ENCODE data around the gene FAR2. TPM values are rescaled to one million over a fixed set of nuclear protein-coding genes. Genes with fewer than 3 reads are reported as not detected.

The FAR2 gene
- total and polyA plus RNA-seq, 4 donors, result 7.1 to 14.4 (median 11.2) TPM

DNA sequence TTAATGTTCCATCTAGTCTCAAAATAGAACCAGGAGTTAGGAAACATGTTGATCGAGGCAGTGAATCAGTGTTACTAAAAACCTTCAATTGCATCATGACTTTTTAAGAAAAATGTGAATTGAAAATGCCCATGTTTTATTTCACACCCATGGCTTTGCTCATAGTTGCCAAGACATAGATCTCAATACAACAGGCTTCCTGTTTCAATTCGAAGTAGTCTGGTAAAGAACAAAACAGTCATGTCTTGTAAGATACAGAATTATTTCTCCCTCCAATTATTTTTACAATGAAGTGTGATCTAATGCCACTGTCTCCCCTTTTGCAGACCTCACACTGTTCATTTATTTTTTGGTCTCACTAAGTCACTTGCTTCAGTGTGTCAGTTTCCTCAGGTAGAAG is 44.6 kb upstream of the FAR2 start:
- TF ChIP-seq CTCF (IDR thresholded peaks at IDR 0.05; ENCODE audit: control extremely low read depth, extremely low read depth), result no peak
- WGBS, 2 donors, result 19 to 52% methylated on average over 2 of the region's 2 CpGs
- Histone ChIP-seq H3K9me3 (ENCODE audit: control insufficient read depth in 4 of 4, insufficient read depth in 3 of 4, low read length in 3 of 4) (peaks cover 0 to 1% (median 0%) of the 10 kb centered on the region in 4 donors), H3K9ac (ENCODE audit: insufficient read depth in 1 of 2, low read length in 2 of 2) (no peak overlapping the region), H3K36me3 (ENCODE audit: control insufficient read depth in 4 of 4, insufficient read depth in 4 of 4, low read length in 4 of 4) (no peaks in the 10 kb centered on the region), H3K27ac (ENCODE audit: low read depth in 1 of 2, low read length in 1 of 2) (no peak overlapping the region), H3K4me3 (no peak overlapping the region), H3K27me3 (ENCODE audit: control insufficient read depth in 3 of 3, insufficient read depth in 3 of 3, low read length in 2 of 3) (no peaks in the 10 kb centered on the region), H3K4me1 (ENCODE audit: control insufficient read depth in 5 of 5, insufficient read depth in 5 of 5, low read length in 5 of 5) (no peaks in the 10 kb centered on the region)
- DNase-seq (no peak), ATAC-seq (ENCODE audit: insufficient read depth, low FRiP score) (no peak)

GRCh38 chr12:29110506-29111442 is 38.3 kb upstream of the FAR2 start:
- peaks cover 0 to 8% (median 3%) of the 10 kb centered on the region in 4 donors for H3K9me3 ChIP-seq (ENCODE audit: control insufficient read depth in 4 of 4, insufficient read depth in 3 of 4, low read length in 3 of 4)
- H3K4me3 ChIP-seq, result no peak overlapping the region

DNA sequence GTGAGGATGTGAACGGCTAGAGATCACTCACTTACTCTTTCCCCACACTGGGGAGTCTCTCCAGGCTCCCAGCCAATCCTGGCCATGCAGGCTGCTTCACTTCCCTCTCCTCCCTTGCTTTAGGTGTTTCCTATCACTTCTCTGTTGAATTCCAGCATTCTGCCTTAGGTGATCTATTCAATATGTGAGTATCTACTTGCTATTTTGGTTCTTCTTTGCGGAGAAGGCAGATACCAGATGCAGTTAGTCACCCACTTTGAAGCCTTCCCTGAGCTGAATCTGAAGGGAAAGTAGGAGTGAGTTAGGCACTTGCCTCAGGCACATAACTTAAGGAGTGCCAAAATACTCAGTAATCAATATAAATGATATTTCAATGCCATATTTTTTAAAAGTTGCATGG is 36.0 kb upstream of the FAR2 start:
- Histone ChIP-seq H3K4me3 (no peak overlapping the region), H3K27me3 (ENCODE audit: control insufficient read depth in 3 of 3, insufficient read depth in 3 of 3, low read length in 2 of 3) (no peaks in the 10 kb centered on the region), H3K27ac (ENCODE audit: low read depth in 1 of 2, low read length in 1 of 2) (no peak overlapping the region), H3K9me3 (ENCODE audit: control insufficient read depth in 4 of 4, insufficient read depth in 3 of 4, low read length in 3 of 4) (peaks cover 0 to 8% (median 3%) of the 10 kb centered on the region in 4 donors), H3K36me3 (ENCODE audit: control insufficient read depth in 4 of 4, insufficient read depth in 4 of 4, low read length in 4 of 4) (no peaks in the 10 kb centered on the region), H3K9ac (ENCODE audit: insufficient read depth in 1 of 2, low read length in 2 of 2) (no peak overlapping the region), H3K4me1 (ENCODE audit: control insufficient read depth in 5 of 5, insufficient read depth in 5 of 5, low read length in 5 of 5) (no peaks in the 10 kb centered on the region)
- no peak for DNase-seq
- 90 to 93% methylated on average over 2 of the region's 2 CpGs for WGBS, 2 donors
- ATAC-seq (ENCODE audit: insufficient read depth, low FRiP score), result no peak
- no peak for TF ChIP-seq CTCF (IDR thresholded peaks at IDR 0.05; ENCODE audit: control extremely low read depth, extremely low read depth)

More at GRCh38 chr12:29110506-29111442, 38.3 kb upstream of the FAR2 start:
- H3K36me3 ChIP-seq (ENCODE audit: control insufficient read depth in 4 of 4, insufficient read depth in 4 of 4, low read length in 4 of 4), result no peaks in the 10 kb centered on the region
- H3K27me3 ChIP-seq (ENCODE audit: control insufficient read depth in 3 of 3, insufficient read depth in 3 of 3, low read length in 2 of 3), result no peaks in the 10 kb centered on the region
- no peaks in the 10 kb centered on the region for H3K4me1 ChIP-seq (ENCODE audit: control insufficient read depth in 5 of 5, insufficient read depth in 5 of 5, low read length in 5 of 5)
- DNase-seq (no peak), ATAC-seq (ENCODE audit: insufficient read depth, low FRiP score) (no peak)
- no peak overlapping the region for H3K9ac ChIP-seq (ENCODE audit: insufficient read depth in 1 of 2, low read length in 2 of 2)
- no peak for TF ChIP-seq CTCF (IDR thresholded peaks at IDR 0.05; ENCODE audit: control extremely low read depth, extremely low read depth)
- no peak overlapping the region for H3K27ac ChIP-seq (ENCODE audit: low read depth in 1 of 2, low read length in 1 of 2)
- WGBS, 2 donors, result 68 to 72% methylated on average over 5 of the region's 5 CpGs

Data from lung (tissue), 12 donors.